Measurements from ENCODE around the gene AS3MT. TPM values are rescaled to one million over a fixed set of nuclear protein-coding genes. Genes with fewer than 3 reads are reported as not detected.
A peak's percentile ranks its signal among the peaks of the same experiment; 100 is the strongest.

AS3MT gene
- total RNA-seq, 4 donors from 2014 or later: 0.91 to 5.6 (median 4.8) TPM

DNA sequence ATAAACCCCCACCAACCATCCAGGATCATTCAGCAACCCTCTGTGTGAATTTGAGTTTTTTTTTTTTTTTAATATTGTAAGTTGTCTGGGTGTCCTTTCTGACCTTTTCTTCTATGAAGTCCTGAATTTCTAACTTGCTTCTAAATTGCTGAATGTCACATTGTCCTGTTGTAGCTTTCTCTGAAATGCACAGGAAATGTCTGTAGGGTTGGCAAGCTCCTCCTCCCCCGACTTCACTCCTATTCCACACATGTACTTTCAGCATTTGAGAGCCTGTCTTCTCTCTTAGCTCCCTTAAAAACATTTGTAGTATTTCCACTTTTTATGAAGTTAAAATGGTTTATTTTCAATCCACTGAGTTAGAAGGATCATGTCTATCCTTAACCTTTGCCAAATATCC, 45.5 kb downstream of the AS3MT start:
- peaks cover 10 to 14% of the 10 kb centered on the region in 2 donors for H3K4me1 ChIP-seq
- ATAC-seq (no peak), DNase-seq (no peak)
- no peak overlapping the region for H3K27ac ChIP-seq
- H3K9me3 ChIP-seq: no peaks in the 10 kb centered on the region
- intact Hi-C loops (cut with DNase I; ENCODE audit: low total_unique reads) (loop anchor here (5.0 kb wide), 1 partner anchor 483 kb away; the partner anchor contains the start of genes ATP5MK and PDCD11), in situ Hi-C loops (cut with MboI; ENCODE audit: low sequenced_read_pairs in 4 of 4) (loop anchor here (5.0 kb wide), 1 partner anchor 328 kb away; no protein-coding TSS in a partner anchor)
- TF ChIP-seq POLR2A (IDR thresholded peaks at IDR 0.05): no peak
- TF ChIP-seq, protein P1, sequence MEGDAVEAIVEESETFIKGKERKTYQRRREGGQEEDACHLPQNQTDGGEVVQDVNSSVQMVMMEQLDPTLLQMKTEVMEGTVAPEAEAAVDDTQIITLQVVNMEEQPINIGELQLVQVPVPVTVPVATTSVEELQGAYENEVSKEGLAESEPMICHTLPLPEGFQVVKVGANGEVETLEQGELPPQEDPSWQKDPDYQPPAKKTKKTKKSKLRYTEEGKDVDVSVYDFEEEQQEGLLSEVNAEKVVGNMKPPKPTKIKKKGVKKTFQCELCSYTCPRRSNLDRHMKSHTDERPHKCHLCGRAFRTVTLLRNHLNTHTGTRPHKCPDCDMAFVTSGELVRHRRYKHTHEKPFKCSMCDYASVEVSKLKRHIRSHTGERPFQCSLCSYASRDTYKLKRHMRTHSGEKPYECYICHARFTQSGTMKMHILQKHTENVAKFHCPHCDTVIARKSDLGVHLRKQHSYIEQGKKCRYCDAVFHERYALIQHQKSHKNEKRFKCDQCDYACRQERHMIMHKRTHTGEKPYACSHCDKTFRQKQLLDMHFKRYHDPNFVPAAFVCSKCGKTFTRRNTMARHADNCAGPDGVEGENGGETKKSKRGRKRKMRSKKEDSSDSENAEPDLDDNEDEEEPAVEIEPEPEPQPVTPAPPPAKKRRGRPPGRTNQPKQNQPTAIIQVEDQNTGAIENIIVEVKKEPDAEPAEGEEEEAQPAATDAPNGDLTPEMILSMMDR (IDR thresholded peaks at IDR 0.05 in 4 of 5, conservative IDR thresholded peaks at IDR 0.05 in 1 of 5): no peak
- H3K4me3 ChIP-seq: no peak overlapping the region
- no peaks in the 10 kb centered on the region for H3K27me3 ChIP-seq
- H3K36me3 ChIP-seq: no peaks in the 10 kb centered on the region

DNA sequence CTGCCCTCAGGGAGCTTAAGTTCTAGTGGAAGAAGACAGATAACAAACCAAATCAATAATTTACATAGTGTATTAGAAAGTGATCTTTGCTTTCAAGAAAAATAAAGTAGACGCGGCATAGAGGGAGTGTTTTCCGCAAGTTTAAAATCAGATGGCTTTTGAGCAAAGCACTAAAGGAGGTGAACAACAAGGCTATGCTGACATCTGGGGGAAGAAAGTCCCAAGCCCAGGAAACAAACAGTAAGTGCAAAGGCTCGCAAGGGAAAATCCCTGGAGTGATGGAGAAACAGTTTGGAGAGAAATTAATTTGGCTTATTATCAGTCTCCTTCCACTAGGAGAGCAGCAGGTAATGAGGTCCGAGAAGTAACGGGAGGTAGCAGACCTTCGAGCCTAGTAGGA, 46.9 kb downstream of the AS3MT start:
- H3K36me3 ChIP-seq: no peaks in the 10 kb centered on the region
- TF ChIP-seq POLR2A (IDR thresholded peaks at IDR 0.05): no peak
- TF ChIP-seq, protein P1 (IDR thresholded peaks at IDR 0.05 in 4 of 5, conservative IDR thresholded peaks at IDR 0.05 in 1 of 5): no peak
- H3K4me3 ChIP-seq: no peak overlapping the region
- no peak for ATAC-seq
- no peak for DNase-seq
- peaks cover 24 to 28% of the 10 kb centered on the region in 2 donors for H3K4me1 ChIP-seq
- in situ Hi-C loops (cut with MboI; ENCODE audit: low sequenced_read_pairs in 4 of 4): loop anchor here (5.0 kb wide), 1 partner anchor 326 kb away; no protein-coding TSS in a partner anchor
- H3K27me3 ChIP-seq: no peaks in the 10 kb centered on the region
- H3K9me3 ChIP-seq: no peaks in the 10 kb centered on the region
- intact Hi-C loops (cut with DNase I; ENCODE audit: low total_unique reads): loop anchor here (5.0 kb wide), 1 partner anchor 481 kb away; the partner anchor contains the start of genes ATP5MK and PDCD11
- no peak overlapping the region for H3K27ac ChIP-seq

DNA sequence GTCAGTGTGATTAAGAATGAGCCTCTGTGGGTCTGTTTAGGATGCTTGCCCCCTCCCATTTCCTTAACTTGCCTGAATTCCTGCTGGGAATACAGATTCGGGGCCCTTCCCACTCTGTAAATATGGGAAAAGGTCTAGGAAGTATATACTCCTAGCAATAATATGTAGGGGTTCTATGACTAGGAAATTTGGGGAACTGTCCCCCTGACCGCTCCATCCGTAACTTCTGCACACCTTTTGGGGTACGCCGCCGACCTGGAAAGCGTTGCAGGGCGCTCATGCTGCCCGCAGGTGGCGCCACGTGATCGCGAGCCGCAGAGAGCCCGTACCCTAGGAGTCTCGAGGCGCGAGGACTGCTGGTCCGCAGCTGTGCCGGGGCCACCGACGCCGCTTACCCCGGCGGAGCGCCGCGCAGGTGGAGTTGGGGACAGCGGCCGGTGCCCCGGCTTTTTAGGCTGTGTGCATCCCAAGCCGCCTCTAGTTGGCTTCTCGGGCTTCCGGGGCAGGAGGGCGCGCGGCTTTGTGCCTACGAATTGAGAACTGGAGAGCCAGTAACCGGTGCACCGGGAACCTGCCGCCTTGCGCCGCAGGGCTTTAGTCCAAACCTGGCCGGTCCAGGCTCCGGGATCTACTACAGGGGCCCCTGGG, 48.2 kb downstream of the AS3MT start:
- in situ Hi-C loops (cut with MboI; ENCODE audit: low sequenced_read_pairs in 4 of 4) (loop anchor here (5.0 kb wide), 1 partner anchor 325 kb away; no protein-coding TSS in a partner anchor), intact Hi-C loops (cut with DNase I; ENCODE audit: low total_unique reads) (loop anchor here (1.0 to 5.0 kb wide), 5 partner anchors 152 to 480 kb away; partner anchors contain the start of genes ATP5MK and PDCD11)
- DNase-seq (peak; percentile 71 to 79), ATAC-seq (peak; percentile 70)
- Histone ChIP-seq H3K4me3 (peak overlapping the region; percentile 80 to 94 (median 90)), H3K27me3 (no peaks in the 10 kb centered on the region), H3K9me3 (no peaks in the 10 kb centered on the region), H3K4me1 (peaks cover 30 to 32% of the 10 kb centered on the region in 2 donors), H3K27ac (peak overlapping the region; percentile 96 to 98 (median 96)), H3K36me3 (no peaks in the 10 kb centered on the region)
- peak; percentile 29 to 53 for TF ChIP-seq POLR2A (IDR thresholded peaks at IDR 0.05)
- TF ChIP-seq, protein P1 (IDR thresholded peaks at IDR 0.05 in 4 of 5, conservative IDR thresholded peaks at IDR 0.05 in 1 of 5): peak; percentile 98 to 99 (median 99)

DNA sequence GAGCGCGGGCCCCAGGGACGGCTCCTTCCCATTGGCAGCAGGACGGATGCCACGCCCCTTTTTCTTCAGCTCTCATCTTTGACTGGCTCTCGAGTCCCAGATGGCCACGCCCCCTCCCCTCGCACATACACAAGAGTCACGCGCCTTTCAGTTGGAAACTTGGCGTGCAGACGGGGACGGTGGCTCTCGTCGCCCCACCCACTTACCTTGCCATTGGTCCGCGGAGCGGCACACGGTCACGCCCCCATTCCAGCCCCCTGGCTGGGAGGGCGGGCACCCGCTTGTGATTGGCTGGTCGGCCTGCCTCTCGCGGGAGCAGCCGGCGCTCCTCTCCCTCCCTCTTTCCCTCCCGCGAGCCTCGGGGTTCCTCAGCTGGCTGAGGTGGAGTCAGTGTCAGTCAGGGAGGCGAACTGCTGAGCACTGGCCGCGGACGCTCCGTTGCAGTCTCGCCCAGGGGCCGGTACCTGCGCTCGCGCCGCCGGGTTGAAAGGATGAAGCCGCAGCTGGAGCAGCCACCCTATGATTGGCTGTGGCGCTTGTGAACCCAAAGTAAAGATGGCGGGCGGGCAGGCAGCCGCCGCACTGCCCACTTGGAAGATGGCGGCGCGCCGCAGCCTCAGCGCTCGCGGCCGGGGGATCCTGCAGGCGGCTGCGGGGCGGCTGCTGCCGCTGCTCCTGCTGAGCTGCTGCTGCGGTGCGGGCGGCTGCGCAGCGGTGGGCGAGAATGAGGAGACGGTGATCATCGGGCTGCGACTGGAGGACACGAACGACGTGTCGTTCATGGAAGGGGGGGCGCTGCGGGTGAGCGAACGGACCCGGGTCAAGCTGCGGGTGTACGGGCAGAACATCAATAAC, 48.9 kb downstream of the AS3MT start, which contains the start of gene CNNM2:
Gene CNNM2, plus strand, starts transcription at position 333 of the 855 bp plus-strand sequence. Its CDS starts 187 bp downstream, at position 520.
- intact Hi-C loops (cut with DNase I; ENCODE audit: low total_unique reads): loop anchor here (1.0 to 5.0 kb wide), 7 partner anchors 151 to 479 kb away; partner anchors contain the start of genes ACTR1A, ATP5MK, NT5C2 and PDCD11

More for the DNA sequence above, 48.9 kb downstream of the AS3MT start, which contains the start of gene CNNM2:
- no peaks in the 10 kb centered on the region for H3K27me3 ChIP-seq
- ATAC-seq (peak; percentile 88 to 90), DNase-seq (peak; percentile 100)
- peak within 1 kb of the TSS; percentile 80 to 95 (median 92) for H3K4me3 ChIP-seq
- no peaks in the 10 kb centered on the region for H3K36me3 ChIP-seq
- peaks cover 30 to 32% of the 10 kb centered on the region in 2 donors for H3K4me1 ChIP-seq
- H3K27ac ChIP-seq: peak within 1 kb of the TSS; percentile 96 to 98 (median 96)
- no peaks in the 10 kb centered on the region for H3K9me3 ChIP-seq
- in situ Hi-C loops (cut with MboI; ENCODE audit: low sequenced_read_pairs in 4 of 4): loop anchor here (5.0 kb wide), 1 partner anchor 324 kb away; no protein-coding TSS in a partner anchor
- TF ChIP-seq, protein P1 (IDR thresholded peaks at IDR 0.05 in 4 of 5, conservative IDR thresholded peaks at IDR 0.05 in 1 of 5): no peak
- peak; percentile 57 to 65 for TF ChIP-seq POLR2A (IDR thresholded peaks at IDR 0.05)

Measured in gastrocnemius medialis (tissue), 4 donors.